NCI-H2081 (cell line): ENCODE data around the gene SGCA.

ENCODE experiments used
- DNase-seq, 2 experiments: peaks; one replicate each; lab custom pipeline; 2025; lab: John Stamatoyannopoulos, UW

The SGCA gene

DNA sequence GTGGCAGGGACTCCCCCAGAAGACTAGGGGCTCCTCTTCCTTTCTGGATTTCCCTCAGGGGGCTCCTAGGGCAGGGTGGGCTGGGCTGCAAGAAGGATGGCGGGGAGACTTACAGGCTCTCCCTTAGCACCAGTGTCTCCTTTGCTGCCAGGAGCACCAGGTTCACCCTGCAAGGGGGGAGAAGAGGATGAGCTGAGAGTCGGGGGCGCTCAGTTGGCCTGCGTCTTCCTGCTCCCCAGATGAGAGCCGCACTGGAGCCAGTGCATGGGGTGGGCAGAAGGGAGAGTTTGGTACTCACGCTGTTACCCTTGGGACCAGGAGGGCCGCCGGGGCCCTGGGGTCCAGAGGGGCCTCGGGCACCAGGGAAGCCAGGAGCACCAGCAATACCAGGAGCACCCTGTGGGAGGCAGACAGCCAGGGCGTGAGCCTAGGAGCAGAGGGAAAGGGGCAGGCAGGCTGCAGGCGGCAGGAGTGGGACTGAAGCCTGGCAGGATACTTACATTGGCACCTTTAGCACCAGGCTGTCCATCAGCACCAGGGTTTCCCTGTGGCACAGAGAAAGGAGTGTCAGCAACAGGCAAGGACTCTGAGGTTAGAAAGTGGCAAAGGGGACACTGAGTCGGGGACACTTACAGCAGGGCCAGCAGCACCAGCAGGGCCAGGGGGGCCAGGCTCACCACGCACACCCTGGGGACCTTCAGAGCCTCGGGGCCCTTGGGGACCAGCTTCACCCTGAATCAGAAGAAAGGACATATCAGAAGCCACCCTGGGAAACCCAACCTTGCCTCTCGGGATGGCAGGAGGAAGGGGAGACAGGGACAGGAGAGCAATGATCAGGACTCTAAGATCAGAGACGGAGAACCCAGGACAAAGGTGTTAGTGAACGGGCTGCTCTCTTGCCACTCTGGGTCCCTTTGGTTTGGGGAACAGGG is 29.4 kb downstream of the SGCA start:
- DNase-seq, result no peak

DNA sequence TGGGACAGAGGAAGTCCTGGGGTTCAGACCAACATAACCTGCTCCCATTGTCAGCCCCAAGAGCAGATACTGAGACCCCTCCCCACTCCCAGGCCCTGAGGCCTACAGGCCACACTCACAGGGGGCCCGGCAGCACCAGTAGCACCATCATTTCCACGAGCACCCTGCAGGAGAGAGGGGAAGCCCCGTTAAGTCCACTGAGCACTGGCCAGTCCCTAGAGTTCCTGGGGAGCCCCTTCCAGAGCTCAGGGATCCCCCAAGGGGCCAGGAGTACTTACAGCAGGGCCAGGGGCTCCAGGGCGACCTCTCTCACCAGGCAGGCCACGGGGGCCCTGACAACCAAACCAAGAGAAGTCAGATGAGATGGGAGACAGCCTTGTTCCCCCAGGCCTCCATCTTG is 30.2 kb downstream of the SGCA start:
- DNase-seq, result no peak

DNA sequence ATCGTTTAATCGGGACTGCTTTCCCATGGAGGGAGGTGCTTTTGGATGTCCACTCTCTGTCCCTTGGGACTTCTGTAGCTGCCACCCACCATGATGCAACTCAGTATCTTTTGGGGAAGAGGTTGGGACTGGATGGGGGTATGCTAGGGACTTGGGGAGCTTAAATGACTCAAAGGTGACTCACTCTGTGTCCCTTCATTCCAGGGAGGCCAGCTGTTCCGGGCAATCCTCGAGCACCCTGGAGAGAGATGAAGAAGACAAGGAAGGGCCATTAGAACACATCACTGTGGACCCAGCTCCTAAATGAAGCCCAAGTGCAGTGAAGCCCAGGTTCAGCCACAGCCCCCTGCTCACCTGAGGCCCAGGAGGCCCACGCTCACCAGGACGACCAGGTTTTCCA is 31.0 kb downstream of the SGCA start:
- no peak for DNase-seq

DNA sequence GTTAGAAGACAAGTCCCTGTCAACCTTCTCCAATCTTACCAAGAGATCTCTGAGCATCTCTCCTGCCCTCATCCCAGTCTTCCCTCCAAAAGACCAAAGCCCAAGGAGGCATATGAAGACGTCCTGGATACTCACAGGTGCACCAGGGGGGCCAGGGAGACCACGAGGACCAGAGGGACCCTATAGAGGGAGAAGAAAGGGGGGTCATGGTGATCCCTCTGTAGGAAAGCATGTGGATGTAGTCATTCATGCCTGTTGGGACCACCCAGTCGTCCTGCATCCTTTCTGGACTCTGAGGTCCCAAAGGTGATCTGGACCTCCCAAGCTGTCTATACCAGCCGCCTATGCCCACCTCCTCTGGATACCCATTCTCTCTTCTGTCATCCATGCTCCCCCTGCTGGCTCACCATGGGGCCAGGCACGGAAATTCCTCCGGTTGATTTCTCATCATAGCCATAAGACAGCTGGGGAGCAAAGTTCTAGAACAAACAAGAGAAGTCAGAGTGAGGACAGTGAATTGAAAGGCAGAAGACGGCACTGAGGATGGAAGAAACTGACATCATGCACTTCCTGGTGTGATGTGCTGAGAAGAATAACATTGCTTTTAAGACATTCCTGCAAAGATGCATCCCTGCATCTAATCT is 32.3 kb downstream of the SGCA start:
- DNase-seq, result no peak

DNA sequence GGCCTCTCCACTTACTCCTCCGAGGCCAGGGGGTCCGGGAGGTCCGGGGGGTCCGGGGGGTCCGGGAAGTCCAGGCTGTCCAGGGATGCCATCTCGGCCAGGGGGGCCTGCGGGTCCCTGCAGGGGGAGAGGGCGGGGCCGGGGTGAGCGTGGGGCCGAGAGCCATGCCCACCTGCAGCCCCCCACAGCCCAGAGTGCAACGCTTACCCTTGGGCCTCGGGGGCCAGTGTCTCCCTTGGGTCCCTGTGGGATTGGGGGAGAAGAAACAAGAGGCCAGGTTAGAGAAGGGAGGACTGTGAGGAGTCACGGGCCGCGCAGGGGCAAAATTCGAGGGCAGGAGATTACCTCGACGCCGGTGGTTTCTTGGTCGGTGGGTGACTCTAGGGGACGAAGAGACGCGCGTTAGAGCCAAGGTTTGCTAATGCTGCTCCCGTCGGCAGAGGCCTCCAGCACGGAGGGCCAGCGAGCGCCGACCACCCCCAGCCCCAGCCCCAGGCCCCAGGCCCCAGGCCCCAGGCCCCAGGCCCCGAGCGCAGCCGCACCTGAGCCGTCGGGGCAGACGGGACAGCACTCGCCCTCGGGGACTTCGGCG is 33.5 kb downstream of the SGCA start:
- no peak for DNase-seq

DNA sequence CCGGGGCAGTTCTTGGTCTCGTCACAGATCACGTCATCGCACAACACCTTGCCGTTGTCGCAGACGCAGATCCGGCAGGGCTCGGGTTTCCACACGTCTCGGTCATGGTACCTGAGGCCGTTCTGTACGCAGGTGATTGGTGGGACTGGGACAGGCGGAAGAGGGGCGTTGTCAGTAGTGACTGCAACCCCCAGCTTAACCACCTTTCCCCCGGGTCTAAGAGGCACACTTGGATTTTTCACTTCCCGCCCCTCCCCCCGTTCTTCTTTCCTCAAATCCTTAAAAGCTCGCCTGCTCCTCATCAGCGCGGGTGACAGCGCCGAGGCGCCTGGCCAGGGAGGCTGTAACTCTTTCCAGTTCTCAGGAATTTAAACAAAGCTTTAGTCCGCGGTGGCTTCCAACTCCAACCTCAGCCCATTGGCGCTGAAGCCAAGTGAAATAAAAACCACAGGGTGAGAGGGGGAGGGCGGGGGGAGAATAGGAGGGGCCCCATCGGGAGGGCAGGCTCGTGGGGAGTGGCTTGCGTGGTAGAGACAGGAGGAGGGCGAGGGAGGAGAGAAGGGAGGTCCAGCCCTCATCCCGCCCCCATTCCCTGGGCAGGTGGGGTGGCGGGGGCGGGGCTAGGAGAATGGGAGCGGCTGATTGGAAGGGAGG is 34.1 kb downstream of the SGCA start:
- DNase-seq, result peak; percentile 77 to 79

DNA sequence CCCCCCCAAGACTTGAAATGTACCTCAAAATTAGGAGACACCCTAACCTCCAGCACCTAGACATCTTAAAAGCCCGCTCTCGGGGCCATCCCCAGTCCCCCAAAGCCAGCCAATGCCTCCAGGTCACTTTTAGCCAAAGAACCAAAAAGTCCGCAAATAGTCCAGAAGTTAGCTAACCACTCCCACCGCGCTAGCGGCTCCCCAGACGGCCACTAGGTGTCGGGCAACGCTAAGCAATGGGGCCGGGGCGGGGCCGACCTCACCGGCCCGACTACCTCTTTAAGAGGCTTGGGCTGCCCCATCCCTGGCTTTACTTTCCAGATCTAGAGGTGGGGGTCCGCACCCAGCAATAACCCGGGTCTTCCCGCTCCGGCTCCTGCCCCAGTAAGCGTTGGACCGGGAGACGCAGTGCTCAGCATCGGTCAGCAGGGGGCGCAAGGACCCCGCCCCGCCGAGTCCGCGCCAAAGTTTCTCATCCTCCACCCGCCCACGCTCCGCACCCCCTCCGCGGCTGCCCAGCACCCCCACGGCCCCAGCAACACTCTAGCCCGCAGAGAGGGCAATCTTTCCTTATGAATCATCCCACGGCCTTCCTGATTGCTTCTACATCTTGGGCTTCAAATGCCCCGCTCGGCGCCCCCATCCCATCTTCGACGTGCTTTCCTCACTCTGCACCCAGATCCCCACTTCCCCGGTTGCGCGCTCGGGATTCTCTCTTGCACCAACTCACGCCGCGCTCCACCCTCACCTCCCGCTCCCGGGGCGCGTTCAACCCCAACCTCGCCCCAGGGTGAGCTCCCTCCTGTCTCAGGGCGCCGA is 34.9 kb downstream of the SGCA start:
- peak; percentile 73 to 75 for DNase-seq

DNA sequence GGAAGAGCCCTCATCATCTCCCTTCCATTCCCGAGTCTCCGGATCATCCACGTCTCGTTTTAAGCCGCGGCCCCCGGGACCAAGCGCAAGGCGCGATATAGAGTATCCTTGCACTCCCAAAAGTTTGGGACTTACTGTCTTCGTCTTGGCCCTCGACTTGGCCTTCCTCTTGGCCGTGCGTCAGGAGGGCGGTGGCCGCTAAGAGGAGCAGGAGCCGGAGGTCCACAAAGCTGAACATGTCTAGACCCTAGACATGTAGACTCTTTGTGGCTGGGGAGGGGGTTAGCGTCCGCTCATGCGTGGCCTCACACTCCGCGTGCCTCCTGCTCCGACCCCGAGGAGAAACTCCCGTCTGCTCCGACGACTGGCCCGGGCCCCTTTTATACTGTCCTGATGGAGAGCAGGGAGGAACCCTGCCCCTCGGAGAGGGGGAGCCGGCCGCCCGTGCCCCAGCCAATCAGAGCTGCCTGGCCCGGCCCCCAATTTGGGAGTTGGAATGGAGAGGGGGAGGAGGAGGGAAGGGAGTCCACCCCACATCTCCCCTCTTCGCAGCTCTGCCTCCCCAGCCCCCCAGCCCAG is 35.6 kb downstream of the SGCA start, which contains the start of gene COL1A1:
Gene COL1A1 (minus strand): TSS at position 356 of the 579 bp plus-strand sequence. CDS start 118 bp downstream, at position 238.
- no peak for DNase-seq

DNA sequence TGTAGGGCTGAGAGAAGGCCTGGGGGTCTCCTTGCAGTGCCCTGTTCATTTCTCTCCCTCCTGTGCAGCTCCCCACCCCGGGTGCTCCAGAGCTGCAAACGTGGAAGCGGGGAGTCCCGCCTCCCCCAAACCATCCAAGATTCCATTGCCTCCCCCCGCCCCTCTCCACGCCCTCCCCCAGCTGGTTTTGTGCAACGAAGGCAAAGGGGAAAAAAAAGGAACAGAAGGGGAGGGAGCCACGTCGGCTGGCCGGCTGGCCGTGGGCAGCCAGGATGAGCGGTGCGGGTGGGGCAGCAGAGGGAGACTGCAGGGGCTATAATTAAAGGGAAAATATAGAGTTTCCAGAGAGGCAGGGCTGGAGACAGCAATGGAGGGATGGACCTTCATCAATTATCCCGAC is 37.3 kb downstream of the SGCA start:
- DNase-seq, result no peak

DNA sequence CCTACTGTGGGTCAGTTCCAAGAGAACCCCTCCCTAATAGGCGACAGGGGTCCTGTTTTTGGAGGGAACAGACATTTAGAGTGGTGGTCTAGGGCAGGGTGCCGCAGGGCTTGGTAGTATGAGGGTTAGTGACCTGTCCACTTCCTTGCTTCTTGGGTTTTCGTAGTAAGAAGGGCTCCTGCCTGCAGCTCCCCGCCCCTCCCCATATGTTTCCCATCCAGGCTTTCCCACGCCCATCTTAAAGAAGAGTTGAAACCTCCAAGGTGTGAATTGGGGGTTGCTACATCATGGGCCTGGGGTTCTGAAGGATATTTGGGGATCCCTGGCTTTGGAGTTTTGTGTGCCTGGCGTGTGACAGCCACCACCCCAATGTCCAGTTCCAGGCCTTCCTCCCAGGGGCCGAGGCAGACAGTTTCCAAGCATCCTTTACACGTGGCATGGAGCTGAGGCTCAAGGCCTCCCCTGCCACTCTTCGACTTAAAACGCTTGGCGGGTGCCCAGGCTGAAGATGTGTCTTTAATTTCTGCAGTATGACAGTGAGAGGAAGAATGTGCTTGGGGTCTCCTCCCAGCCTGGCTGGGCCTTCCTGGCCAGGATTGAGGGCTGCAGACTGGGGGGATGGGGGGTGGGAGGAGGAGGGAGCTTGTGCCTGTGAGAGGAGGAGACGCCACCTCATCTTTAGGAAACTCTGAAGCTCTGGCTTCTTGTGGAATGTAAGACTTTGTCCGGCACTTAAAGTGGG is 38.0 kb downstream of the SGCA start:
- no peak for DNase-seq

DNA sequence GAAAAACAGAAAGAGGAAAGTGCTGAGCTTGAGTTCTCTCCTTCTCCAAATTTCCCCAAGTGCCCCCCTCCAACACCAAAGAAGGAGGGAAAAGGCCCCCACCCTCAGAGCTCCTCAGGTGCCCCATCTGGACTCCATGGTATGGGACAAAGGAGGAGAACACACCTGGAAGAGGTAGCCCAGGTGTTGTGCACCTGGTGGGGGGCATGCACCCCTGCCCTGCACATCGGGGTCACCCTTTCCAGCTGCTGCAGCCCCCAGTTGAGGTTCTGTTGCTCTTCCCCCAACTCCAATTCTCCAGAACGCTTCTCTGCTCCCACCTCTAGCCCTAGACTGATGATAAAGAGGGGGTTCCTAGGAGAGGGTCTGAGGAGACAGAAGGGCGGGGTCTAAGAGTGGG is 38.6 kb downstream of the SGCA start:
- DNase-seq, result no peak

DNA sequence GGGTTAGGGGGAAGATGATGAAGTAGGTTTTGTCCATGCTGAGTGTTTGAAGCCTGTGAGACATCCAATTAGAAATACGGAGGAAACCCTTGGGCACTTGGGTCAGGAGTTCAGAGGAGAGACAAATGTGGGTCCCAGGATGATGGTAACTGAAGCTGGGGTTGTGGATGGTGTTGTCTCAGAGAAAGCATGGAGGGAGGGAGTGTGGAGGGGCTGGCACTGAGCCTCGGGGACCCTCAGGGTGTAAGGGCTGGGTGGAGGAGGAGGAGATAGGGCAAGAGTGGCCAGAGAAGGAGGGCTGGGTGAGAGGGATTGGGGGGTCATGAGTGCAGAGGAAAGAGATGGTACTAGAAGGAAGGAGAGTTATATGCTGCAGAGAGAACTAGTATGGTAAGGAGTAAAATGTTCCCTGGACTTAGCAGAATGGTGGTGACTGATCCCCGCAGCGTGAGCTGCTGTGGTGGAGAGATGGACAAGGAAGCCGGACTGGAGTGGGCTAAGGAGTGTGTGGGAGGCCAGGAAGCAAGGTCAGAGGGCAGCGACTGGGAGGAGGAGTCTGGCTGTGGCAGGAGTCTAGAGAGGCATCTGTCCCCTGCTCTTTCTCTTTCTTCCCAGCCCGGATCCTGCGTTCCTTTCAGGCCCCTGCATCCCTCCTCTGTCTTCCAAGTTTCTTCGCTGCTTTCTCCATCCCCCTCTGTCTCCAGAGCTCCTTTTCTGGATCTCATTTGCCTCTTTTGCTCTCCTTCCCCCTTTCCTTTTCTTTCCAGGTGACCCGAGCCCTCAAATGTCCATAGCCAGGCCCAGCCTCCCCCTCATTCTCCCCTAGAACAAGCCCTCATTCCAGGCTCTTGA is 39.5 kb downstream of the SGCA start:
- no peak for DNase-seq

DNA sequence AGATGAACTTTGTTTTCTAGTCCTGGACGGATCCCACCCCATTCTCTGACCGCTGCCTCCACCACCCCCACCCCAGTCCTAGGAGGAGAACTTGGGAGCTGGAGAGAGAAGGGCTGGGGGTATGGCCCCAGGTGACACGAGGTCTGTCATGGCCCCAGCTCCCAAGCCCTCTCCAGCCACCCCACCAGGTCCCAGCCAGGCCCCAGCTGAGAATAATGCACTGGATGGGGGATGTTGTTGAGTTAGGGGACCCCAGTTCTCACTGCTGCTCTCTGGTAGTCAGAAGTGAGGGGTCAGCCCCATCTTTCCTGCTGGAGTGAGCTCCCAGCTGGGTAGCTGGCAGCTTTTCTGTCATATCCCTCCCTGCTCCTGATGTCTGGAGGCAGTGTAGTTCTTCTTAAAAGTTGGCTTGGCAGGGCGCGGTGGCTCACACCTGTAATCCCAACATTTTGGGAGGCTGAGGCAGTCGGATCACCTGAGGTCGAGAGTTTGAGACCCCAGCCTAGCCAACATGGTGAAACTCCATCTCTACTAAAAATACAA is 40.2 kb downstream of the SGCA start:
- DNase-seq, result no peak

DNA sequence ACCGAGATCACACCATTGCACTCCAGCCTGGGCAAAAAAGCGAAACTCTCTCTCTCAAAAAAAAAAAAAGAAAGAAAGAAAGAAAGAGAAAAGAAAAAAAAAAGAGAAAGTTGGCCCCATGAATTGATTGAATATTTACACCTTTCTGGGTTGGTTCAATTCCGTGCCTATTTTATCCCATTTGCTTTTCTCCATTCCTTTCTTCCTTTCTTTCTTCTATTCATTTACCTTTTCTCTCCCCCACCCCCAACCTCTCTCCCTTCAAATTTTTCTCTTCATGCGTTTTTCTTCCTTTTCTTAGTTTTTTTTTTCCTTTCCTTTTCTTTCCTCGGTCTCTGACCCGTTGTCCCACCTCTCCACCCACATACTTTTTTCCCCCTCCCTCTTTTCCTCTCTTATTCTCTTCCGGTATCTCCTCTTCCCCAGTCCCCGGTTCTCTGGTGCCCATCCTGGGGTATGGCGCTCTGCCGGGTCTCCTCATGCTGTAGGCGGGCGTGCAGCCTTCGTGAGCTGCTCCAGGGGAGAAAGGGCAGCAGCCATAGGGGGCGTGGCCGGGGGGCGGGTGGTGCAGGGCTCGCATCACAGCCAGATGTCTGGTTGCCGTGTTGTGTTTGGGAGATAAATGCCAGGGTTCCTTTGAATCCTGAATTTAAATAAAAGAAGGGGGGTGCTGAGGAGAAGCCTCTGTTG is 40.9 kb downstream of the SGCA start:
- peak in 1 of 2 experiments; percentile 4 for DNase-seq

DNA sequence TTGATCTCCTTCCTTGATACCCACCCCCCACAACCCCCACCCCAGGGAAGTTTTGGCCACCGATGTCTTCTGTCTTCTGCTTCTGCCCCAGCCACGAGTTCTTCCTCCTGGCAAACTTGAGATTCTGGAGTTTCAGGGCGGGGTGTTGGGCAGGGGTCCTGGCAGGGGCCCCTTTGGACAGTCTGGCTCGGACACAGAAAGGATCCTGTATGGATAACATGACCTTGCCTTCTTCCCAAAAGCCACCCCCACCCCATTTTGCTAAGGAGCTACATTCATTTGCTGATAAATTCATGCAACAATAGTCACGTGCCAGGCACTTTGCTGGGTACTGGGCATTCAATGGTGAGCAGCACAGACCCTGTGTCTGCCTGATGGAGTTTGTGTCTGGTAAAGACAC is 41.5 kb downstream of the SGCA start:
- no peak for DNase-seq

DNA sequence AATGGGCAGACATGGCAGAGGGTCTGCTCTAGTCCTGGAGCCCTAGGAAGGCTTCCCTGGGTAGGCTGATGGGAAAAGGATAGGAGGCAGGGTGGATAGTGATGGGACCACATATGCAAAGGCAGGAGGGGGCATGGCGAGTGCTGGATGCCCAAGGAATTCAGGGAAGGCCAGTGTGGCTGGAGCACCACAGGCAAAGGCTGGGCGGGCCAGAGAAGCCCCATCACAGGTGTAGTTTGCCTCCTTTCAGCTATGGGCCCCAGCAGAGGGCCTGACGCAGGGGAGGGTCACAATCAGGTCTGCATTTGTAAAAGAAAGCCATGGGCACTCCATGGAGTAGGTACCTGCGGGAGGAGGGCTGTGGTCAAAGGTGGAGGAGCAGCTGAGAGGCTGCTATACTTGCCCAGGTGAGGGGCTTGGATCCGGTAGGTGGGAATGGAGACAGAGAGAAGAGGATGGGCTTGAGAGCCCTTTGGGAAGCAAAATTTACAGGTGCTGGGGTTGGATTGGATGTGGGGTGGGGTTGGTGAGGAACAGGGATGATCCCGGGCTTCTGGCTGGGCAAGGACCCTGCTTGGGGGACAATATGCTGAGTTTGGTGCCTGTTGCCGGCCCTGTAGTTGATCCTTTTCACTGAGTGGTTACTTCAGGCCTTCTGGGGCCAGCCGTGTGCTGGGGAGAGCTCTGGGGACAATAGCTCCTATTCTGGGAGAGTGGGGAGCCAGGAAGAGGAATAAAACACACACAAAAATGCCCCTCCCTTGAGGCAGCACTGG is 42.2 kb downstream of the SGCA start:
- no peak for DNase-seq

DNA sequence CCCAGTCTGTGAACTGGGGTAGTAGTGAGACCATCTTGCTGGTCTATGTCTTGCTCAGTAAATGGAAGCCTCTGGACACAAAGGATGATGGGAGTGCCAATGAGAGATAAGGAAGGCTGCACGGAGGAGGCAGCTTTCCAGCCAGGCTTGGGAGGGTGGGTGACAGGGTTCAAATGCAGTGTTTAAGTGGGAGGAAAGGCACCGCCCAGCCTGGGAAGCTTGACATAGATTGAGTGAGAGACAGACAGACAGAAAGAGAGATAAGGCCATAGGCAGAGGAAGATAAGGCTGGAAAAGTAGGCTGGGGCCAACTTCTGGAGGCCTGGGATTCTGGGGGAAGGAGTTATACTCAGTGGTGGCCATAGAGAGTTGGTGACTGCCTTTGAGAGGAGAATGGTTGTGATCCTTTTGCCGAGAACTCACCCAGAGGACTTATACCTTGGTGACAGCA is 42.8 kb downstream of the SGCA start:
- no peak for DNase-seq

DNA sequence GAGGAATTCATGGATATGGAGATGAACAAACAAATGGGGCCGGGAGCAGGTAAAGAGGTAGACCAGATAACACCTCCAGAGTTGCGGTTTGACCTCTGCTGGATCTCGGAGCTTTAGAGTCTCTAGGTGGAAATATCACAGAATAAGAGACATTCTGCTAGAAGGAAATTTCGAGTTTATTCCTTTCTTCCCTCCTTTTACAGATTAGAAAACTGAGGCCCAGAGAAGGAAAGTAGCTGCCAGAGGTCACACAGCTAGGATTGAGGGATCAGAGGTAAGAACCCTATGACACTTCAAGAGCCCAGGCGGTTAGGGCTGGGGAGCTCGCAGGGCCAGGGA is 43.3 kb downstream of the SGCA start:
- DNase-seq, result no peak
